DOHH2 (cell line): ENCODE measurements around the gene VGLL1.

Experiments used
- H3F3A ChIP-seq: fragments of 200-600 bp; sonication (generic), shearing (Covaris generic); 2 replicates; pipeline ENCODE4 v1.6.0; 2016; ENCODE audit warnings: antibody characterized with exemption, mild to moderate bottlenecking; ENCODE audit not compliant: control insufficient read depth, insufficient read depth
- H3K27ac ChIP-seq: fragments of 200-600 bp; sonication (generic); 2 replicates; pipeline ENCODE4 v1.5.1; 2014; ENCODE audit warnings: low read depth, mild to moderate bottlenecking, low read length, moderate library complexity
- H3K27me3 ChIP-seq: fragments of 200-600 bp; sonication (generic); 2 replicates; pipeline ENCODE4 v1.6.1; 2014; ENCODE audit warnings: mild to moderate bottlenecking, low read length, mixed read lengths; ENCODE audit not compliant: control insufficient read depth
- H3K36me3 ChIP-seq: fragments of 200-600 bp; sonication (generic); 2 replicates; pipeline ENCODE4 v1.6.1; 2014; ENCODE audit warnings: mild to moderate bottlenecking, low read length, moderate library complexity, mixed read lengths; ENCODE audit not compliant: control insufficient read depth
- H3K4me1 ChIP-seq: fragments of 200-600 bp; sonication (generic); 2 replicates; pipeline ENCODE4 v1.6.1; 2014; ENCODE audit warnings: mild to moderate bottlenecking, low read length, mixed read lengths; ENCODE audit not compliant: control insufficient read depth
- H3K4me2 ChIP-seq: fragments of 200-600 bp; sonication (generic); 2 replicates; pipeline ENCODE4 v1.6.0; 2014; ENCODE audit warnings: mild to moderate bottlenecking, low read length, moderate library complexity
- H3K4me3 ChIP-seq: fragments of 200-600 bp; sonication (generic); 2 replicates; pipeline ENCODE4 v1.5.1; 2014; ENCODE audit warnings: mild to moderate bottlenecking, low read length, mixed read lengths
- H3K79me2 ChIP-seq: fragments of 200-600 bp; sonication (generic); 2 replicates; pipeline ENCODE4 v1.6.1; 2014; ENCODE audit warnings: mild to moderate bottlenecking, low read length, mixed read lengths; ENCODE audit not compliant: control insufficient read depth
- H3K9me2 ChIP-seq: fragments of 200-600 bp; sonication (generic); replicated peaks from 2 replicates; pipeline ENCODE4 v1.6.1; 2014; ENCODE audit warnings: mild to moderate bottlenecking, low read length, mixed read lengths; ENCODE audit not compliant: control insufficient read depth
- H3K9me3 ChIP-seq: fragments of 200-600 bp; sonication (generic); 2 replicates; pipeline ENCODE4 v1.6.1; 2014; ENCODE audit warnings: antibody characterized with exemption, low read length, mixed read lengths; ENCODE audit not compliant: control insufficient read depth, insufficient read depth
- H4K20me1 ChIP-seq: fragments of 200-600 bp; sonication (generic); 2 replicates; pipeline ENCODE4 v1.6.0; 2014; ENCODE audit warnings: low read depth, mild to moderate bottlenecking, antibody characterized with exemption, low read length, moderate library complexity; ENCODE audit not compliant: control insufficient read depth, insufficient read depth
- CTCF ChIP-seq: fragments of 200-600 bp; sonication (generic); IDR thresholded peaks from one replicate; pipeline ENCODE4 v1.5.1; 2014; ENCODE audit warnings: antibody characterized with exemption, mild to moderate bottlenecking, low read depth, low read length; ENCODE audit not compliant: poor library complexity, severe bottlenecking
- EZH2phosphoT487 ChIP-seq: fragments of 200-600 bp; sonication (generic); IDR thresholded peaks from 2 replicates; pipeline ENCODE4 v1.6.1; 2017; ENCODE audit warnings: borderline replicate concordance, mild to moderate bottlenecking, antibody characterized with exemption, low read length, moderate library complexity, mixed read lengths

Gene VGLL1

GRCh38 chrX:136523770-136524169 lies 8.2 kb upstream of the VGLL1 start:
- Histone ChIP-seq H3F3A (no peaks in the 10 kb centered on the region), H3K79me2 (no peaks in the 10 kb centered on the region), H3K27ac (no peak overlapping the region), H3K4me1 (no peaks in the 10 kb centered on the region), H3K36me3 (no peaks in the 10 kb centered on the region), H4K20me1 (no peaks in the 10 kb centered on the region), H3K27me3 (no peaks in the 10 kb centered on the region), H3K9me3 (no peaks in the 10 kb centered on the region), H3K4me2 (no peak overlapping the region), H3K9me2 (no peaks in the 10 kb centered on the region), H3K4me3 (no peak overlapping the region)
- TF ChIP-seq CTCF = no peak

GRCh38 chrX:136525738-136526606 lies 6.0 kb upstream of the VGLL1 start:
- H4K20me1 ChIP-seq = no peaks in the 10 kb centered on the region
- no peak overlapping the region for H3K4me2 ChIP-seq
- H3K4me3 ChIP-seq = no peak overlapping the region
- H3K9me3 ChIP-seq = no peaks in the 10 kb centered on the region
- H3F3A ChIP-seq = no peaks in the 10 kb centered on the region
- H3K27ac ChIP-seq = no peak overlapping the region
- H3K27me3 ChIP-seq = no peaks in the 10 kb centered on the region
- H3K4me1 ChIP-seq = no peaks in the 10 kb centered on the region
- TF ChIP-seq CTCF = no peak
- no peak for TF ChIP-seq EZH2phosphoT487
- H3K79me2 ChIP-seq = no peaks in the 10 kb centered on the region
- no peaks in the 10 kb centered on the region for H3K9me2 ChIP-seq
- no peaks in the 10 kb centered on the region for H3K36me3 ChIP-seq

DNA sequence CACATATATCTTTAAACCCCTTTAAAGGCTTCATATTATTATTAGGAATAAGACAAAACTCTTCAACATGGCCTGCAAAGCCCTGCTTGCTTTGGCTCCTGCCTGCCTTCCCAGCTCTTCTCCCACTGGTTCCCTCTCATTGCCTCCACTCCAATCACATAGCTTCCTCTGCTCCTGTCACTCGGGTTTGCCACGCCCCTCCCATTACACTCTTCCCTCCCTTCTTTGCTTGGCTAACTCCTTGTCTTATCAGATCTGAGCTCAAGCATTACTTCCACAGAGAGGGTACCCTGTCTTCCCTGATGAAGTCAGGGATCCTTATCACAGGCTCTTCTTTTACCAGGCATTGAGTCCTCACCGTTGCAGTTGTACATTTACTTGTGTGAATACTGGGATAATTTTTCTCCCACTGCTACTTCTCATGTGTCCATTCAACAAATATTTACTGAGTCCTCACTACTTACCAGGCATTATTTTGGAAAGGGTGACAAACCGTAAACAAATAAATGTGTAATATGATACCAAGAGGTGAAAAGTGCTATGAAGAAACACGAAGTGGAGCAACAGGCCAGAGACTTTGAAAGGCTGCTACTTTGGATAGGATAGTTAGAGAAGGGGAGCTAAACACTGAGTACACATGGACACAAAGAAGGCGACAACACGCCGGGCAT lies 3.2 kb upstream of the VGLL1 start:
- Histone ChIP-seq H3K4me2 (no peak overlapping the region), H3K9me2 (no peaks in the 10 kb centered on the region), H3K27ac (no peak overlapping the region), H3K4me3 (no peak overlapping the region), H3K79me2 (no peaks in the 10 kb centered on the region), H4K20me1 (no peaks in the 10 kb centered on the region), H3F3A (no peaks in the 10 kb centered on the region), H3K27me3 (no peaks in the 10 kb centered on the region), H3K9me3 (no peaks in the 10 kb centered on the region), H3K36me3 (no peaks in the 10 kb centered on the region), H3K4me1 (no peaks in the 10 kb centered on the region)
- TF ChIP-seq EZH2phosphoT487 (no peak), CTCF (no peak)
